ENCODE measurements around the gene TTC6. TPM values are rescaled to one million over a fixed set of nuclear protein-coding genes. Genes with fewer than 3 reads are reported as not detected.

TTC6 gene
- total and polyA plus RNA-seq, 2 donors (not counting 3 experiments of a cell fraction or from before 2014, with no cell fraction given) = 0.75 TPM; not detected in 1

DNA sequence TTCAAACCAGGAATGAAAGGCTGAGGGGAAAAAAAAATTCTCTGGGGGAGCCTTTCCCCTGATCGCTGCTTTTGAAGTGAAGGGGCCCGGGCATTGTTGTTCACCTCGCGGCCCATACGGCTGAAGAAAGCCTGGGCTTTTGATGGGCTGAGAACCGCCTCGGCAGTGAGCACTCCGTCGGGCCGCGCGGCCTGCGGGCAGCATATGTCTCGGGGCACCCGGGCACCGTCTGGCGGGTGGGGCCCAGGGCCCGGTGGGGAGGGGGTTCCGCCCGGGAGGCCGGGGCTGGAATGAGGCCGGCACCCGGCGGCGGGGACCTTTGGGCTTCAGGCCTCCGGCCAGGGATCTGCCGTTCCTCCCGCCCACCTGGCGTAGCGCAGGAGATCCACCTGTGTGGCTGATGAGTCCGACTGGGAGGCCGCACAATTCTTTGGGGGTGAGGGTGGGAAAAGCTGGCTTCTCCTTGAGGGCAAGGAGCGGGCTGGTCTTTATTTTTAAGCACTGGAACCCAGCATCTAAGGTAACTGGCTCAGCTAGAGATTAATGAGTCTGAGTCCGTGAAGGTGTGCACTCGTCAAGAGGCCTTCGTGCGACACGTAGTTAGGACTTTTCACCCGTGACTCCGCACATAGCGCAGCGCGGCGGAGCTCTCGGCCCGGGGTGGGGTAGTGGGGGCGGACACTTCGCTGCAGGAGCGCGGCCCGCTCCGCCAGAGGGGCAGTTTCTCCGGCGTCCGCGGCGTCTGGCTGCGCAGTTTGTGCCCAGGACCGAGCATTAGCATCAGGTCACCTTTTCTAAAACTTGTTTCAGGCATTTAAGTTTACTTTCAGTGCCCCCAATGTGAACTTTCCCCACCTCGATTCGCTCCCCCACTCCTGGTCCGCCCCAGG lies 11.0 kb upstream of the TTC6 start:
- Histone ChIP-seq H3K36me3 (ENCODE audit: control insufficient read depth in 2 of 2, extremely low read depth in 1 of 2, insufficient read depth in 2 of 2, low read length in 2 of 2) (no peaks in the 10 kb centered on the region), H3K9ac (replicated peaks; ENCODE audit: extremely low read depth, insufficient read depth, low read length) (no peak overlapping the region), H2AFZ (ENCODE audit: low read depth, low read length) (no peak overlapping the region), H3K4me1 (ENCODE audit: control insufficient read depth, extremely low read depth, insufficient read depth, low read length) (peaks cover 14% of the 10 kb centered on the region), H4K20me1 (replicated peaks; ENCODE audit: control insufficient read depth, extremely low read depth, insufficient read depth, low read length) (peaks cover 6% of the 10 kb centered on the region), H3K9me3 (replicated peaks; ENCODE audit: control insufficient read depth, insufficient read depth, low read length) (no peaks in the 10 kb centered on the region), H3K27ac (ENCODE audit: insufficient read depth, low read depth, low read length) (no peak overlapping the region), H3K4me3 (replicated peaks in 1 of 3; ENCODE audit: insufficient read depth in 1 of 3, low read depth in 1 of 3, low read length in 3 of 3) (no peak overlapping the region), H3K79me2 (ENCODE audit: control insufficient read depth, insufficient read depth, low read length) (no peaks in the 10 kb centered on the region), H3K4me2 (ENCODE audit: insufficient read depth, low read length) (no peak overlapping the region), H3K27me3 (ENCODE audit: control insufficient read depth in 2 of 2, insufficient read depth in 2 of 2, low read length in 2 of 2) (peaks cover 53 to 68% of the 10 kb centered on the region in 2 experiments), H3K9me1 (replicated peaks; ENCODE audit: control insufficient read depth, extremely low read depth, insufficient read depth, low read length) (no peaks in the 10 kb centered on the region)
- BruUV-seq (replicated peaks) = no TSS peak
- CTCF ChIA-PET = interaction anchor here (0.5 to 1.3 kb wide), 5 partner anchors 9 to 1356 kb away, joined by 3 to 9 read pairs (median 3); partner anchors contain the start of genes FOXA1 and TTC6
- POLR2A ChIA-PET = no interaction called here
- intact Hi-C loops (cut with micrococcal nuclease) (no loop called here), dilution Hi-C loops (cut with MboI; ENCODE audit: extremely low pct_ligation_motif_present, low sequenced_read_pairs) (no loop called here)
- DNase-seq (ENCODE audit: low read depth, low spot score) = no peak
- TF ChIP-seq GATA2 (IDR thresholded peaks at IDR 0.05; ENCODE audit: insufficient read depth, insufficient read length, low read depth, low read length) = no peak
- peak; percentile 96 for TF ChIP-seq EZH2 (IDR thresholded peaks at IDR 0.05; ENCODE audit: borderline replicate concordance, low read depth, low read length, severe bottlenecking)
- FAIRE-seq = no peak

DNA sequence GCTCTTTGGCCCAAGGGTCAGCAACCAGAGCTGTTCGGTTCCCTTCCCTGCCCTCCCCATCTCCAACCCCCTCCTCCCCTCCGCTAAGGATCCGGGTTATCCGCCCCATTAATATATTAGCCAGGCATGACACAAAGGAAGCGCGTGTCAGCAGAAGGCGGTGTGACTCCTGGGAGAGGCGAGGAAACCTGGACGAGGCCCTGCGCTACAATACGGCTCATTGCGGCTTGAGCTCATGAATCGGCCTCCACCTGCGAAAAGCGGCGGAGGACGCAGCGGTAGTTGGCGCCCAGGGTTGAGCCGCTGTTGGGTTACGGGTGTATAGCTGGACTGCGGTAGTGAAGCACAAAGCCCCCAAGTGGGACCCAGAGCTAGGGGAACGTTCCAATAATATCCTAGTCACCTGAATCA lies 10.3 kb upstream of the TTC6 start:
- no peak overlapping the region for H3K27ac ChIP-seq (ENCODE audit: insufficient read depth, low read depth, low read length)
- TF ChIP-seq FOS (IDR thresholded peaks at IDR 0.05; ENCODE audit: borderline replicate concordance, insufficient read depth, low read length) = no peak
- no peak for TF ChIP-seq POLR2AphosphoS5 (IDR thresholded peaks at IDR 0.05; ENCODE audit: insufficient read depth, low read depth, low read length)
- peak; percentile 10 for TF ChIP-seq EZH2 (IDR thresholded peaks at IDR 0.05; ENCODE audit: borderline replicate concordance, low read depth, low read length, severe bottlenecking)
- no peak for TF ChIP-seq MYC (IDR thresholded peaks at IDR 0.05; ENCODE audit: low read depth, low read length)
- TF ChIP-seq, protein P1, sequence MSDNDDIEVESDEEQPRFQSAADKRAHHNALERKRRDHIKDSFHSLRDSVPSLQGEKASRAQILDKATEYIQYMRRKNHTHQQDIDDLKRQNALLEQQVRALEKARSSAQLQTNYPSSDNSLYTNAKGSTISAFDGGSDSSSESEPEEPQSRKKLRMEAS (IDR thresholded peaks at IDR 0.05; ENCODE audit: insufficient read depth, insufficient read length) = no peak
- TF ChIP-seq, protein P2, sequence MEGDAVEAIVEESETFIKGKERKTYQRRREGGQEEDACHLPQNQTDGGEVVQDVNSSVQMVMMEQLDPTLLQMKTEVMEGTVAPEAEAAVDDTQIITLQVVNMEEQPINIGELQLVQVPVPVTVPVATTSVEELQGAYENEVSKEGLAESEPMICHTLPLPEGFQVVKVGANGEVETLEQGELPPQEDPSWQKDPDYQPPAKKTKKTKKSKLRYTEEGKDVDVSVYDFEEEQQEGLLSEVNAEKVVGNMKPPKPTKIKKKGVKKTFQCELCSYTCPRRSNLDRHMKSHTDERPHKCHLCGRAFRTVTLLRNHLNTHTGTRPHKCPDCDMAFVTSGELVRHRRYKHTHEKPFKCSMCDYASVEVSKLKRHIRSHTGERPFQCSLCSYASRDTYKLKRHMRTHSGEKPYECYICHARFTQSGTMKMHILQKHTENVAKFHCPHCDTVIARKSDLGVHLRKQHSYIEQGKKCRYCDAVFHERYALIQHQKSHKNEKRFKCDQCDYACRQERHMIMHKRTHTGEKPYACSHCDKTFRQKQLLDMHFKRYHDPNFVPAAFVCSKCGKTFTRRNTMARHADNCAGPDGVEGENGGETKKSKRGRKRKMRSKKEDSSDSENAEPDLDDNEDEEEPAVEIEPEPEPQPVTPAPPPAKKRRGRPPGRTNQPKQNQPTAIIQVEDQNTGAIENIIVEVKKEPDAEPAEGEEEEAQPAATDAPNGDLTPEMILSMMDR (IDR thresholded peaks at IDR 0.05; ENCODE audit: extremely low read depth in 1 of 2, insufficient read depth in 1 of 2, low read depth in 1 of 2, low read length in 2 of 2) = no peak
- ChIA-PET CTCF (interaction anchor here (0.5 to 1.3 kb wide), 6 partner anchors 8 to 1355 kb away, joined by 3 to 9 read pairs (median 3); partner anchors contain the start of genes FOXA1 and TTC6), POLR2A (no interaction called here)
- peaks cover 14% of the 10 kb centered on the region for H3K4me1 ChIP-seq (ENCODE audit: control insufficient read depth, extremely low read depth, insufficient read depth, low read length)
- H4K20me1 ChIP-seq (replicated peaks; ENCODE audit: control insufficient read depth, extremely low read depth, insufficient read depth, low read length) = peaks cover 6% of the 10 kb centered on the region
- DNase-seq (ENCODE audit: low read depth, low spot score) (no peak), FAIRE-seq (no peak)
- no peaks in the 10 kb centered on the region for H3K79me2 ChIP-seq (ENCODE audit: control insufficient read depth, insufficient read depth, low read length)
- no peak overlapping the region for H3K4me2 ChIP-seq (ENCODE audit: insufficient read depth, low read length)
- H3K9ac ChIP-seq (replicated peaks; ENCODE audit: extremely low read depth, insufficient read depth, low read length) = no peak overlapping the region
- no peaks in the 10 kb centered on the region for H3K9me1 ChIP-seq (replicated peaks; ENCODE audit: control insufficient read depth, extremely low read depth, insufficient read depth, low read length)
- dilution Hi-C loops (cut with MboI; ENCODE audit: extremely low pct_ligation_motif_present, low sequenced_read_pairs) = no loop called here
- H3K27me3 ChIP-seq (ENCODE audit: control insufficient read depth in 2 of 2, insufficient read depth in 2 of 2, low read length in 2 of 2) = peaks cover 54 to 75% of the 10 kb centered on the region in 2 experiments
- no peaks in the 10 kb centered on the region for H3K36me3 ChIP-seq (ENCODE audit: control insufficient read depth in 2 of 2, extremely low read depth in 1 of 2, insufficient read depth in 2 of 2, low read length in 2 of 2)
- no peak overlapping the region for H2AFZ ChIP-seq (ENCODE audit: low read depth, low read length)
- H3K9me3 ChIP-seq (replicated peaks; ENCODE audit: control insufficient read depth, insufficient read depth, low read length) = no peaks in the 10 kb centered on the region
- no peak overlapping the region for H3K4me3 ChIP-seq (replicated peaks in 1 of 3; ENCODE audit: insufficient read depth in 1 of 3, low read depth in 1 of 3, low read length in 3 of 3)
- no TSS peak for BruUV-seq (replicated peaks)
- intact Hi-C loops (cut with micrococcal nuclease) = no loop called here
